ENCODE measurements around the gene NFX1. TPM values are rescaled to one million over a fixed set of nuclear protein-coding genes. Genes with fewer than 3 reads are reported as not detected.

Gene NFX1
- total RNA-seq, 1 experiment from 2014 or later, result 15.4 TPM

- Histone ChIP-seq H4K20me1 (ENCODE audit: low read length) (no peaks in the 10 kb centered on the region), H3K27ac (ENCODE audit: low read length) (no peak overlapping the region), H3K4me2 (ENCODE audit: low read length) (no peak overlapping the region), H3K27me3 (ENCODE audit: low read length) (no peaks in the 10 kb centered on the region), H3K9ac (ENCODE audit: low read length) (no peak overlapping the region), H3K79me2 (ENCODE audit: low read length) (no peaks in the 10 kb centered on the region), H2AFZ (ENCODE audit: low read length) (no peak overlapping the region), H3K9me3 (ENCODE audit: low read length) (no peaks in the 10 kb centered on the region), H3K4me1 (ENCODE audit: insufficient read depth, low read length) (peaks cover 9% of the 10 kb centered on the region; the same call in 1 of the 2 replicates), H3K36me3 (ENCODE audit: low read depth, low read length) (peaks cover 4% of the 10 kb centered on the region; the same call in 1 of the 2 replicates), H3K4me3 (ENCODE audit: low read length) (no peak overlapping the region), H3F3A (ENCODE audit: low read length, unreplicated experiment) (no peaks in the 10 kb centered on the region), H3K9me2 (replicated peaks; ENCODE audit: low read length) (no peaks in the 10 kb centered on the region)
- ATAC-seq (peak; percentile 90), DNase-seq (peak; percentile 79)
- intact Hi-C loops (cut with micrococcal nuclease), result no loop called here
- no TSS peak for BruUV-seq (replicated peaks)
- ChIA-PET CTCF (interaction anchor here (0.5 to 2.7 kb wide), 9 partner anchors 20 to 723 kb away, joined by 3 to 12 read pairs (median 4); partner anchors contain the start of gene AQP3), POLR2A (ENCODE audit: unreplicated experiment) (no interaction called here)
- TF ChIP-seq CTCF (conservative IDR thresholded peaks at IDR 0.05; ENCODE audit: low read depth, low read length) (peak; percentile 78), EZH2 (IDR thresholded peaks at IDR 0.05; ENCODE audit: low read length, unreplicated experiment) (no peak), EZH2phosphoT487 (IDR thresholded peaks at IDR 0.05; ENCODE audit: borderline replicate concordance, low read length) (no peak)
Observed at GRCh38 chr9:33374634-33375237, 84.4 kb downstream of the NFX1 start.

DNA sequence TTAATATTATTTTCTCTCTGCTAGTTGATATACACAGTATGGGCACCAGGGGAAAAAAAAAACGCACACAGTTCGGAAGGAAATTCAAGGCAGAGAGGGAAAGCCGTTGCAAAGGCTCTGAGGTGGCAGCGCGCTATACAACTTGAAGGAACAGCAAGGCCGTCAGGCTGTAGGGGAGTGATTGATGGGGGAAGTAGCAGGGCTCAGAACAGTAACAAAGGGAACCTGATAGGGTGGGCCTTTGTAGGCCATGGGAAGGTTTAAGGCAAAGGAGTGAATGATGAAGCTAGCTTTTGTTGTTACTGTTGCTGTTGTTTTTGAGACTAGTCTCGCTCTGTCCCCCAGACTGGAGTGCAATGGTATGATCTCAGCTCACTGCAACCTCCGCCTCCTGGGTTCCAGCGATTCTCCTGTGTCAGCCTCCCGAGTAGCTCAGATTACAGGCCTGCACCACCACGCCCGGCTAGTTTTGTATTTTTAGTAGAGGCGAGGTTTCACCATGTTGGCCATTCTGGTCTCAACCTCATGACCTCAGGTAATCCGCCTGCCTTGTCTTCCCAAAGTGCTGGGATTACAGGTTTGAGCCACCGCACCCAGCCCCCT lies 85.0 kb downstream of the NFX1 start:
- POLR2A ChIA-PET (ENCODE audit: unreplicated experiment), result no interaction called here
- peaks cover 9% of the 10 kb centered on the region; the same call in 1 of the 2 replicates for H3K4me1 ChIP-seq (ENCODE audit: insufficient read depth, low read length)
- no peaks in the 10 kb centered on the region for H3K27me3 ChIP-seq (ENCODE audit: low read length)
- H3K4me3 ChIP-seq (ENCODE audit: low read length), result no peak overlapping the region
- intact Hi-C loops (cut with micrococcal nuclease), result no loop called here
- no peaks in the 10 kb centered on the region for H3K9me2 ChIP-seq (replicated peaks; ENCODE audit: low read length)
- no peak for DNase-seq
- no peak overlapping the region for H3K27ac ChIP-seq (ENCODE audit: low read length)
- no peak overlapping the region for H3K4me2 ChIP-seq (ENCODE audit: low read length)
- no TSS peak for BruUV-seq (replicated peaks)
- H3K9ac ChIP-seq (ENCODE audit: low read length), result no peak overlapping the region
- peaks cover 4% of the 10 kb centered on the region; the same call in 1 of the 2 replicates for H3K36me3 ChIP-seq (ENCODE audit: low read depth, low read length)
- no peak for ATAC-seq
- no peaks in the 10 kb centered on the region for H3K9me3 ChIP-seq (ENCODE audit: low read length)
- CTCF ChIA-PET, result interaction anchor here (0.5 to 2.7 kb wide), 9 partner anchors 21 to 722 kb away, joined by 3 to 12 read pairs (median 4); partner anchors contain the start of gene AQP3
- no peak overlapping the region for H2AFZ ChIP-seq (ENCODE audit: low read length)
- H3K79me2 ChIP-seq (ENCODE audit: low read length), result no peaks in the 10 kb centered on the region
- H4K20me1 ChIP-seq (ENCODE audit: low read length), result no peaks in the 10 kb centered on the region
- H3F3A ChIP-seq (ENCODE audit: low read length, unreplicated experiment), result no peaks in the 10 kb centered on the region
- TF ChIP-seq EZH2 (IDR thresholded peaks at IDR 0.05; ENCODE audit: low read length, unreplicated experiment) (no peak), EZH2phosphoT487 (IDR thresholded peaks at IDR 0.05; ENCODE audit: borderline replicate concordance, low read length) (no peak), CTCF (conservative IDR thresholded peaks at IDR 0.05; ENCODE audit: low read depth, low read length) (no peak)

GRCh38 chr9:33375841-33376321 lies 85.6 kb downstream of the NFX1 start:
- H3K9me3 ChIP-seq (ENCODE audit: low read length), result no peaks in the 10 kb centered on the region
- H3K4me2 ChIP-seq (ENCODE audit: low read length), result no peak overlapping the region
- H3K9me2 ChIP-seq (replicated peaks; ENCODE audit: low read length), result no peaks in the 10 kb centered on the region
- H3K4me1 ChIP-seq (ENCODE audit: insufficient read depth, low read length), result peaks cover 9% of the 10 kb centered on the region; the same call in 1 of the 2 replicates
- DNase-seq (no peak), ATAC-seq (no peak)
- no peaks in the 10 kb centered on the region for H4K20me1 ChIP-seq (ENCODE audit: low read length)
- no peaks in the 10 kb centered on the region for H3K36me3 ChIP-seq (ENCODE audit: low read depth, low read length)
- no peak for TF ChIP-seq EZH2 (IDR thresholded peaks at IDR 0.05; ENCODE audit: low read length, unreplicated experiment)
- no peak for TF ChIP-seq EZH2phosphoT487 (IDR thresholded peaks at IDR 0.05; ENCODE audit: borderline replicate concordance, low read length)
- TF ChIP-seq CTCF (conservative IDR thresholded peaks at IDR 0.05; ENCODE audit: low read depth, low read length), result no peak
- H2AFZ ChIP-seq (ENCODE audit: low read length), result no peak overlapping the region
- H3K27ac ChIP-seq (ENCODE audit: low read length), result no peak overlapping the region
- no TSS peak for BruUV-seq (replicated peaks)
- H3K4me3 ChIP-seq (ENCODE audit: low read length), result no peak overlapping the region
- ChIA-PET POLR2A (ENCODE audit: unreplicated experiment) (no interaction called here), CTCF (interaction anchor here (2.7 kb wide), 1 partner anchor 91 kb away, joined by 12 read pairs; no protein-coding TSS in a partner anchor)
- H3K79me2 ChIP-seq (ENCODE audit: low read length), result no peaks in the 10 kb centered on the region
- no peaks in the 10 kb centered on the region for H3F3A ChIP-seq (ENCODE audit: low read length, unreplicated experiment)
- H3K27me3 ChIP-seq (ENCODE audit: low read length), result no peaks in the 10 kb centered on the region
- intact Hi-C loops (cut with micrococcal nuclease), result no loop called here
- no peak overlapping the region for H3K9ac ChIP-seq (ENCODE audit: low read length)
